Erythroblast (primary cell): ENCODE data around the gene DMTF1.
"Not testable (repeated sequence)": the region's sequence is repeated elsewhere in the genome, so short reads cannot be mapped to it uniquely, and the experiment has no call there.

Source experiments
- GATA1 ChIP-seq: IDR thresholded peaks from 2 replicates; pipeline ENCODE4 v1.6.1; 2011; ENCODE audit warnings: low read depth, mild to moderate bottlenecking, control low read depth, low read length, moderate library complexity
- POLR2A ChIP-seq: IDR thresholded peaks from 2 replicates; pipeline ENCODE4 v1.6.1; 2011; ENCODE audit warnings: mild to moderate bottlenecking, low read length

GRCh38 chr7:87113904-87114303 lies 38.3 kb upstream of the DMTF1 start:
- TF ChIP-seq POLR2A, GATA1: not testable (repeated sequence)
